ENCODE data around the gene ARRDC2.

The ARRDC2 gene

DNA sequence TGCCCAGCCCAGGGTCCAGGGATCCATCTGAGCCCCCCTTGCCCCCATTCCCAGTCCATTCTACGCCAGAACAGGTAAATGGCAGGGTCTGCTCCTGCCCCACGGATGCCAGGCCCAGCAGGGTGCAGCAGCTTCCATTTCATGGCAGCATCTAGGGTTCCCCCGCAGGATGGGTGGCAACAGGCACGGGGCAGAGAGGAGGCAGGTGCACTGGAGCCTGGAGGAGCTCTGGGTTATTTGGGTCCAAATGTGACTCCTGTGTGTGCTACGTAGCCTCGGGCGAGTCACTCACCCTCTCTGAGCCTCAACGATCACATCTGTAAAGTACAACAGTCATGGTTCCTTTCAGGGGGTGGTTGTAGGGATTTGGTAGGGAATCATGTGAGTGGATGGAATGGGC is 51.3 kb downstream of the ARRDC2 start:
- no peak for DNase-seq

- DNase-seq, result no peak
These were observed 51.9 kb downstream of the ARRDC2 start for GRCh38 chr19:18059902-18060301.

- no peak for DNase-seq
These were observed 52.5 kb downstream of the ARRDC2 start for GRCh38 chr19:18060472-18060871.

- no peak for DNase-seq
These were observed 54.1 kb downstream of the ARRDC2 start for GRCh38 chr19:18062028-18062427.

- peak; percentile 44 to 57 for DNase-seq
These were observed 55.5 kb downstream of the ARRDC2 start for GRCh38 chr19:18063463-18063862.

All from stimulated activated CD4-positive, alpha-beta T cell treated with anti-CD3 and anti-CD28 coated beads, Interleukin-2, amount 100 ng/mL, for 24 hours (primary cell).